ENCODE results near the gene OLFML2B.

GRCh38 chr1:162008799-162009198, 14.9 kb downstream of the OLFML2B start:
- TF ChIP-seq POLR2A (IDR thresholded peaks at IDR 0.05) (no peak), CTCF (IDR thresholded peaks at IDR 0.05) (no peak), EP300 (IDR thresholded peaks at IDR 0.05) (no peak)
